Tibial nerve (tissue), 4 donors: ENCODE measurements around the gene M1AP. TPM values are rescaled to one million over a fixed set of nuclear protein-coding genes. Genes with fewer than 3 reads are reported as not detected.
"Not testable (repeated sequence)": the region's sequence is repeated elsewhere in the genome, so short reads cannot be mapped to it uniquely, and the experiment has no call there.

Experiments
- DNase-seq, 2 donors: peaks; one replicate each; pipeline ENCODE4 v3.0.0-alpha.2; 2019; ENCODE audit warnings: low spot score in 2 of 2
- H3K27ac ChIP-seq, 4 donors: fragments of 200-600 bp; sonication (generic) in 3 of 4; one replicate each; pipeline ENCODE4 v1.5.1; 2017 to 2019; ENCODE audit warnings: mild to moderate bottlenecking in 1 of 4
- H3K27me3 ChIP-seq, 2 donors: fragments of 200-600 bp; sonication (generic) in 1 of 2; one replicate each; pipeline versions ENCODE4 v1.5.1 to v1.6.0; 2017 to 2019
- H3K36me3 ChIP-seq, 3 donors: fragments of 200-600 bp; sonication (generic); one replicate each; pipeline ENCODE4 v1.5.1; 2018 to 2019
- H3K4me1 ChIP-seq, 4 donors: fragments of 200-600 bp; sonication (generic) in 3 of 4; one replicate each; pipeline ENCODE4 v1.5.1; 2017 to 2019
- H3K4me3 ChIP-seq, 4 donors: fragments of 200-600 bp; sonication (generic) in 3 of 4; one replicate each; pipeline ENCODE4 v1.5.1; 2017 to 2019; ENCODE audit warnings: mild to moderate bottlenecking in 1 of 4, moderate library complexity in 1 of 4
- H3K9me3 ChIP-seq, 4 donors: fragments of 200-600 bp; sonication (generic) in 3 of 4; one replicate each; pipeline ENCODE4 v1.5.1; 2017 to 2019
- CTCF ChIP-seq, 5 experiments: fragments of 200-600 bp in 3 of 5; fragments of 450-650 bp in 2 of 5; sonication (generic) in 3 of 5; IDR thresholded peaks; one replicate each; pipeline ENCODE4 v1.5.1; 2016 to 2019; ENCODE audit warnings: antibody characterized with exemption in 5 of 5, mild to moderate bottlenecking in 3 of 5, moderate library complexity in 2 of 5
- EP300 ChIP-seq, 2 donors: sonication (generic); formaldehyde crosslinking; IDR thresholded peaks; one replicate each; pipeline ENCODE4 v1.6.1; 2017; ENCODE audit warnings: antibody characterized with exemption in 2 of 2, mild to moderate bottlenecking in 1 of 2
- POLR2A ChIP-seq, 2 donors: fragments of 450-650 bp; IDR thresholded peaks; one replicate each; pipeline ENCODE4 v1.6.1; 2017; ENCODE audit warnings: antibody characterized with exemption in 2 of 2, mild to moderate bottlenecking in 2 of 2, moderate library complexity in 2 of 2
- WGBS, 2 donors: methylation state at CpG; one replicate each; pipeline ENCODE4 v1.1.5; 2018; 5-methylcytosine and 5-hydroxymethylcytosine counted together
- total RNA-seq, 4 donors: library from RNA; depleted of rRNA; stranded (reverse); fragments of >200 nt; gene quantifications; one replicate each; pipeline ENCODE4 v1.1.0, GENCODE V29; 2016

The M1AP gene
- total RNA-seq, 4 donors from 2014 or later = 0.21 TPM; not detected in 3

- Histone ChIP-seq H3K4me1 (no peaks in the 10 kb centered on the region), H3K4me3 (no peak overlapping the region), H3K27ac (no peak overlapping the region), H3K36me3 (no peaks in the 10 kb centered on the region), H3K9me3 (no peaks in the 10 kb centered on the region), H3K27me3 (no peaks in the 10 kb centered on the region)
- 77 to 85% methylated on average over 3 of the region's 3 CpGs for WGBS, 2 donors
- no peak for TF ChIP-seq CTCF (IDR thresholded peaks at IDR 0.05)
- TF ChIP-seq EP300 (IDR thresholded peaks at IDR 0.05) = no peak
- no peak for TF ChIP-seq POLR2A (IDR thresholded peaks at IDR 0.05)
- DNase-seq = no peak
Observed at GRCh38 chr2:74632209-74632938, 15.8 kb downstream of the M1AP start.

GRCh38 chr2:74630454-74630853, 17.7 kb downstream of the M1AP start:
- not testable (repeated sequence) for H3K4me3 ChIP-seq, H3K4me1 ChIP-seq, H3K9me3 ChIP-seq, H3K36me3 ChIP-seq, H3K27ac ChIP-seq, H3K27me3 ChIP-seq, DNase-seq
- 92 to 93% methylated on average over 3 of the region's 3 CpGs for WGBS, 2 donors

GRCh38 chr2:74628538-74629105, 19.5 kb downstream of the M1AP start:
- 66 to 81% methylated on average over 3 of the region's 3 CpGs for WGBS, 2 donors
- Histone ChIP-seq H3K4me1 (no peaks in the 10 kb centered on the region), H3K4me3 (no peak overlapping the region), H3K36me3 (no peaks in the 10 kb centered on the region), H3K9me3 (no peaks in the 10 kb centered on the region), H3K27ac (no peak overlapping the region), H3K27me3 (no peaks in the 10 kb centered on the region)
- no peak for DNase-seq
- TF ChIP-seq POLR2A (IDR thresholded peaks at IDR 0.05) = no peak
- TF ChIP-seq EP300 (IDR thresholded peaks at IDR 0.05) = no peak
- no peak for TF ChIP-seq CTCF (IDR thresholded peaks at IDR 0.05)

GRCh38 chr2:74625658-74626425, 22.3 kb downstream of the M1AP start:
- no peak for DNase-seq
- H3K9me3 ChIP-seq = no peaks in the 10 kb centered on the region
- TF ChIP-seq POLR2A (IDR thresholded peaks at IDR 0.05) (no peak), EP300 (IDR thresholded peaks at IDR 0.05) (no peak), CTCF (IDR thresholded peaks at IDR 0.05) (no peak)
- H3K4me3 ChIP-seq = no peak overlapping the region
- no peaks in the 10 kb centered on the region for H3K27me3 ChIP-seq
- 67 to 76% methylated on average over 5 of the region's 5 CpGs for WGBS, 2 donors
- H3K4me1 ChIP-seq = no peaks in the 10 kb centered on the region
- no peak overlapping the region for H3K27ac ChIP-seq
- H3K36me3 ChIP-seq = no peaks in the 10 kb centered on the region

- H3K36me3 ChIP-seq = no peaks in the 10 kb centered on the region
- no peak for TF ChIP-seq POLR2A (IDR thresholded peaks at IDR 0.05)
- TF ChIP-seq CTCF (IDR thresholded peaks at IDR 0.05) = no peak
- no peak for TF ChIP-seq EP300 (IDR thresholded peaks at IDR 0.05)
- no peak overlapping the region for H3K4me3 ChIP-seq
- H3K4me1 ChIP-seq = no peaks in the 10 kb centered on the region
- DNase-seq = no peak
- no peaks in the 10 kb centered on the region for H3K27me3 ChIP-seq
- no peaks in the 10 kb centered on the region for H3K9me3 ChIP-seq
- no peak overlapping the region for H3K27ac ChIP-seq
- WGBS, 2 donors = 80 to 90% methylated on average over 12 of the region's 12 CpGs
Observed at GRCh38 chr2:74620671-74621070, 27.5 kb downstream of the M1AP start.
